ENCODE results near the gene SLC22A5. TPM values are rescaled to one million over a fixed set of nuclear protein-coding genes. Genes with fewer than 3 reads are reported as not detected.

The SLC22A5 gene
- total and polyA plus RNA-seq, 9 of the 15 experiments (the other 6 are each of a cell fraction or from before 2014, with no cell fraction given): 3.0 to 16.6 (median 8.3) TPM

GRCh38 chr5:132422720-132423437 lies 53.4 kb downstream of the SLC22A5 start (continued):
- TF ChIP-seq SRSF9 (IDR thresholded peaks at IDR 0.05; ENCODE audit: borderline replicate concordance, low read depth, low read length) (no peak), TGIF2 (CRISPR knock-in tag; IDR thresholded peaks at IDR 0.05) (no peak), RBBP5 (IDR thresholded peaks at IDR 0.05; ENCODE audit: borderline replicate concordance, insufficient read depth, low read length, poor library complexity, severe bottlenecking) (peak; percentile 80), GATAD2B (IDR thresholded peaks at IDR 0.05; ENCODE audit: borderline replicate concordance) (no peak), HOMEZ (CRISPR knock-in tag; IDR thresholded peaks at IDR 0.05) (no peak), TAF7 (tag; IDR thresholded peaks at IDR 0.05) (no peak), RBM25 (IDR thresholded peaks at IDR 0.05; ENCODE audit: low read depth, low read length, severe bottlenecking) (no peak), ZNF518B (CRISPR knock-in tag; IDR thresholded peaks at IDR 0.05) (no peak), ZNF609 (CRISPR knock-in tag; IDR thresholded peaks at IDR 0.05; ENCODE audit: borderline replicate concordance) (peak; percentile 75; the same call in 1 of the 2 replicates)
- TF ChIP-seq, protein P1, sequence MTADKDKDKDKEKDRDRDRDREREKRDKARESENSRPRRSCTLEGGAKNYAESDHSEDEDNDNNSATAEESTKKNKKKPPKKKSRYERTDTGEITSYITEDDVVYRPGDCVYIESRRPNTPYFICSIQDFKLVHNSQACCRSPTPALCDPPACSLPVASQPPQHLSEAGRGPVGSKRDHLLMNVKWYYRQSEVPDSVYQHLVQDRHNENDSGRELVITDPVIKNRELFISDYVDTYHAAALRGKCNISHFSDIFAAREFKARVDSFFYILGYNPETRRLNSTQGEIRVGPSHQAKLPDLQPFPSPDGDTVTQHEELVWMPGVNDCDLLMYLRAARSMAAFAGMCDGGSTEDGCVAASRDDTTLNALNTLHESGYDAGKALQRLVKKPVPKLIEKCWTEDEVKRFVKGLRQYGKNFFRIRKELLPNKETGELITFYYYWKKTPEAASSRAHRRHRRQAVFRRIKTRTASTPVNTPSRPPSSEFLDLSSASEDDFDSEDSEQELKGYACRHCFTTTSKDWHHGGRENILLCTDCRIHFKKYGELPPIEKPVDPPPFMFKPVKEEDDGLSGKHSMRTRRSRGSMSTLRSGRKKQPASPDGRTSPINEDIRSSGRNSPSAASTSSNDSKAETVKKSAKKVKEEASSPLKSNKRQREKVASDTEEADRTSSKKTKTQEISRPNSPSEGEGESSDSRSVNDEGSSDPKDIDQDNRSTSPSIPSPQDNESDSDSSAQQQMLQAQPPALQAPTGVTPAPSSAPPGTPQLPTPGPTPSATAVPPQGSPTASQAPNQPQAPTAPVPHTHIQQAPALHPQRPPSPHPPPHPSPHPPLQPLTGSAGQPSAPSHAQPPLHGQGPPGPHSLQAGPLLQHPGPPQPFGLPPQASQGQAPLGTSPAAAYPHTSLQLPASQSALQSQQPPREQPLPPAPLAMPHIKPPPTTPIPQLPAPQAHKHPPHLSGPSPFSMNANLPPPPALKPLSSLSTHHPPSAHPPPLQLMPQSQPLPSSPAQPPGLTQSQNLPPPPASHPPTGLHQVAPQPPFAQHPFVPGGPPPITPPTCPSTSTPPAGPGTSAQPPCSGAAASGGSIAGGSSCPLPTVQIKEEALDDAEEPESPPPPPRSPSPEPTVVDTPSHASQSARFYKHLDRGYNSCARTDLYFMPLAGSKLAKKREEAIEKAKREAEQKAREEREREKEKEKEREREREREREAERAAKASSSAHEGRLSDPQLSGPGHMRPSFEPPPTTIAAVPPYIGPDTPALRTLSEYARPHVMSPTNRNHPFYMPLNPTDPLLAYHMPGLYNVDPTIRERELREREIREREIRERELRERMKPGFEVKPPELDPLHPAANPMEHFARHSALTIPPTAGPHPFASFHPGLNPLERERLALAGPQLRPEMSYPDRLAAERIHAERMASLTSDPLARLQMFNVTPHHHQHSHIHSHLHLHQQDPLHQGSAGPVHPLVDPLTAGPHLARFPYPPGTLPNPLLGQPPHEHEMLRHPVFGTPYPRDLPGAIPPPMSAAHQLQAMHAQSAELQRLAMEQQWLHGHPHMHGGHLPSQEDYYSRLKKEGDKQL (CRISPR knock-in tag; IDR thresholded peaks at IDR 0.05; ENCODE audit: borderline replicate concordance): no peak
